ENCODE measurements around the gene TMEM88. TPM values are rescaled to one million over a fixed set of nuclear protein-coding genes. Genes with fewer than 3 reads are reported as not detected.
A peak's percentile ranks its signal among the peaks of the same experiment; 100 is the strongest.

Gene TMEM88
- total RNA-seq, 1 experiment from 2014 or later = 2.9 TPM

DNA sequence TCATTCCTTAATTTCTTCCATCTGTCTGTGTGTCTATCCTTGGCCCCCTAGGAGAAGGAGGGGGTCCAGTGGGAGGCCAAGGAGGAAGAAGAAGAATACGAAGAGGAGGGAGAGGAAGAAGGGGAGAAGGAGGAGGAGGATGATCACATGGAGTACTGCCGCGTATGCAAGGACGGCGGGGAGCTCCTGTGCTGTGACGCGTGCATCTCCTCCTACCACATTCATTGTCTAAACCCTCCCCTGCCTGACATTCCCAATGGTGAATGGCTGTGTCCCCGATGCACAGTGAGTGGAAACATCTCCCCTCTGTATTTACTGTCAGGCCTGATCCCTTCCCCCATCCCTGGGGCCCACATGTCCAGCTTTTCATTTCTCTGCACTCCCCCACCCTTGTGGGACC lies 40.0 kb downstream of the TMEM88 start:
- no peak for DNase-seq
- no peak for TF ChIP-seq CTCF (IDR thresholded peaks at IDR 0.05; ENCODE audit: unreplicated experiment)
- Mint-ChIP-seq H3K4me3 (ENCODE audit: low read depth, unreplicated experiment) (no peak overlapping the region), H3K9me3 (ENCODE audit: low read depth, unreplicated experiment) (no peaks in the 10 kb centered on the region), H3K4me1 (ENCODE audit: low read depth, unreplicated experiment) (peaks cover 8% of the 10 kb centered on the region), H3K36me3 (ENCODE audit: insufficient read depth, unreplicated experiment) (peaks cover 30% of the 10 kb centered on the region), H3K27me3 (ENCODE audit: unreplicated experiment) (no peaks in the 10 kb centered on the region), H3K27ac (ENCODE audit: unreplicated experiment) (no peak overlapping the region)
- intact Hi-C loops (cut with micrococcal nuclease; ENCODE audit: unreplicated experiment) = loop anchor here (5.0 kb wide), 1 partner anchor 33 kb away; no protein-coding TSS in a partner anchor
- BruUV-seq (replicated peaks) = no TSS peak
- CTCF ChIA-PET = no interaction called here

- no peak for TF ChIP-seq CTCF (IDR thresholded peaks at IDR 0.05; ENCODE audit: unreplicated experiment)
- no TSS peak for BruUV-seq (replicated peaks)
- H3K27ac Mint-ChIP-seq (ENCODE audit: unreplicated experiment) = no peak overlapping the region
- peaks cover 36% of the 10 kb centered on the region for H3K36me3 Mint-ChIP-seq (ENCODE audit: insufficient read depth, unreplicated experiment)
- no peak overlapping the region for H3K4me3 Mint-ChIP-seq (ENCODE audit: low read depth, unreplicated experiment)
- CTCF ChIA-PET = no interaction called here
- intact Hi-C loops (cut with micrococcal nuclease; ENCODE audit: unreplicated experiment) = loop anchor here (5.0 kb wide), 1 partner anchor 35 kb away; no protein-coding TSS in a partner anchor
- no peaks in the 10 kb centered on the region for H3K9me3 Mint-ChIP-seq (ENCODE audit: low read depth, unreplicated experiment)
- DNase-seq = no peak
- no peaks in the 10 kb centered on the region for H3K27me3 Mint-ChIP-seq (ENCODE audit: unreplicated experiment)
- no peaks in the 10 kb centered on the region for H3K4me1 Mint-ChIP-seq (ENCODE audit: low read depth, unreplicated experiment)
Observed at GRCh38 chr17:7897090-7897489, 42.2 kb downstream of the TMEM88 start.

DNA sequence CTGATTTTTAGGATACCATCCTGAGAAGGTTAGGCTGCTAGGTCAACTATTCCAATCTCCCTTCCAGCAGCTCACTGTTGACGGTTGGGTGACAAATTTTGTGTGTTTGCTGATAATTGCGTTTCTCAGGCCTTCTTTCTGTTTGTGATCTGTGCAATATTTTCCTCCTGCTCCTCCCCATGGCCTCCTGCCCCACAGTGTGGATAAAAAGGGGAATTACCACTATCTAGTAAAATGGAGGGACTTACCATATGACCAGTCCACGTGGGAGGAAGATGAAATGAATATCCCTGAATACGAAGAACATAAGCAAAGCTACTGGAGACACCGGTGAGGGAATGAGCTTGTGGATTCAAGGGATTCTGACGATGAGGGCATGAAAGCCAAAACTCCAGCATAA lies 42.9 kb downstream of the TMEM88 start:
- Mint-ChIP-seq H3K36me3 (ENCODE audit: insufficient read depth, unreplicated experiment) (peaks cover 41% of the 10 kb centered on the region), H3K27me3 (ENCODE audit: unreplicated experiment) (no peaks in the 10 kb centered on the region), H3K4me3 (ENCODE audit: low read depth, unreplicated experiment) (no peak overlapping the region), H3K9me3 (ENCODE audit: low read depth, unreplicated experiment) (no peaks in the 10 kb centered on the region), H3K27ac (ENCODE audit: unreplicated experiment) (no peak overlapping the region), H3K4me1 (ENCODE audit: low read depth, unreplicated experiment) (no peaks in the 10 kb centered on the region)
- DNase-seq = no peak
- intact Hi-C loops (cut with micrococcal nuclease; ENCODE audit: unreplicated experiment) = loop anchor here (5.0 kb wide), 1 partner anchor 35 kb away; no protein-coding TSS in a partner anchor
- CTCF ChIA-PET = no interaction called here
- BruUV-seq (replicated peaks) = no TSS peak
- no peak for TF ChIP-seq CTCF (IDR thresholded peaks at IDR 0.05; ENCODE audit: unreplicated experiment)

GRCh38 chr17:7903154-7904103 lies 48.6 kb downstream of the TMEM88 start:
- no peak overlapping the region for H3K4me3 Mint-ChIP-seq (ENCODE audit: low read depth, unreplicated experiment)
- no peak for TF ChIP-seq CTCF (IDR thresholded peaks at IDR 0.05; ENCODE audit: unreplicated experiment)
- peaks cover 30% of the 10 kb centered on the region for H3K36me3 Mint-ChIP-seq (ENCODE audit: insufficient read depth, unreplicated experiment)
- H3K27me3 Mint-ChIP-seq (ENCODE audit: unreplicated experiment) = no peaks in the 10 kb centered on the region
- BruUV-seq (replicated peaks) = TSS peak; percentile 32
- H3K4me1 Mint-ChIP-seq (ENCODE audit: low read depth, unreplicated experiment) = no peaks in the 10 kb centered on the region
- no peaks in the 10 kb centered on the region for H3K9me3 Mint-ChIP-seq (ENCODE audit: low read depth, unreplicated experiment)
- no peak overlapping the region for H3K27ac Mint-ChIP-seq (ENCODE audit: unreplicated experiment)
- intact Hi-C loops (cut with micrococcal nuclease; ENCODE audit: unreplicated experiment) = no loop called here
- CTCF ChIA-PET = no interaction called here
- DNase-seq = no peak

Other genes starting within 250 kb of the TMEM88 start
- gene FXR2, start 240.2 kb upstream of the TMEM88 start, total RNA-seq (2022) = 30.3 and 30.9 TPM in 2 replicates
- gene SAT2, start 227.2 kb upstream of the TMEM88 start, total RNA-seq (2022) = 15.9 and 16.6 TPM in 2 replicates
- gene SHBG, start 224.9 kb upstream of the TMEM88 start, total RNA-seq (2022) = 0.39 TPM in 1 of 2 replicates, not detected in the other
- not detected in 2 replicates for gene ATP1B2, start 204.1 kb upstream of the TMEM88 start, total RNA-seq (2022)
- 98.3 and 119 TPM in 2 replicates for gene TP53, start 167.6 kb upstream of the TMEM88 start, total RNA-seq (2022)
- gene WRAP53, start 166.6 kb upstream of the TMEM88 start, total RNA-seq (2022) = 10.1 and 12.9 TPM in 2 replicates
- 0.38 and 0.88 TPM in 2 replicates for gene EFNB3, start 149.9 kb upstream of the TMEM88 start, total RNA-seq (2022)
- gene DNAH2, start 137.3 kb upstream of the TMEM88 start, total RNA-seq (2022) = 0.26 and 0.51 TPM in 2 replicates
- 29.0 and 37.3 TPM in 2 replicates for gene KDM6B, start 20.8 kb upstream of the TMEM88 start, total RNA-seq (2022)
- 36.3 and 36.6 TPM in 2 replicates for gene NAA38, start 2.5 kb downstream of the TMEM88 start, total RNA-seq (2022)
- 8.0 and 8.4 TPM in 2 replicates for gene CYB5D1, start 2.9 kb downstream of the TMEM88 start, total RNA-seq (2022)
- 108 and 116 TPM in 2 replicates for gene CHD3, start 33.7 kb downstream of the TMEM88 start, total RNA-seq (2022)
- gene RNF227, start 61.2 kb downstream of the TMEM88 start, total RNA-seq (2022) = 1.4 and 2.0 TPM in 2 replicates
- gene KCNAB3, start 74.8 kb downstream of the TMEM88 start, total RNA-seq (2022) = 4.8 and 5.9 TPM in 2 replicates
- 87.8 and 106 TPM in 2 replicates for gene TRAPPC1, start 76.9 kb downstream of the TMEM88 start, total RNA-seq (2022)
- 21.8 and 28.2 TPM in 2 replicates for gene CNTROB, start 77.1 kb downstream of the TMEM88 start, total RNA-seq (2022)
- not detected in 2 replicates for gene GUCY2D, start 147.5 kb downstream of the TMEM88 start, total RNA-seq (2022)
- gene ALOX15B, start 184.0 kb downstream of the TMEM88 start, total RNA-seq (2022) = not detected in 2 replicates
- gene ALOX12B, start 232.7 kb downstream of the TMEM88 start, total RNA-seq (2022) = not detected in 2 replicates